Activated CD8-positive, alpha-beta T cell treated with anti-CD3 and anti-CD28 coated beads for 36 hours (primary cell): ENCODE results near the gene TRIM65. TPM values are rescaled to one million over a fixed set of nuclear protein-coding genes. Genes with fewer than 3 reads are reported as not detected.
A peak's percentile ranks its signal among the peaks of the same experiment; 100 is the strongest.

Experiments used
- ATAC-seq: fragments of 200-7000 bp; cut with Tn5 transposase; one replicate; pipeline ENCODE4 v1.10.0; 2021; ENCODE audit warnings: mild to moderate bottlenecking, moderate library complexity
- CTCF ChIA-PET: fragments of 350-600 bp; sonication (Branson Sonifier 250); formaldehyde crosslinking; loops from one replicate; lab custom pipeline; 2021; ENCODE audit warnings: antibody characterized with exemption; lab: Charles Lee
- POLR2A ChIA-PET: fragments of 350-600 bp; sonication (Branson Sonifier 250); formaldehyde crosslinking; loops from one replicate; lab custom pipeline; 2021; ENCODE audit warnings: antibody characterized with exemption; lab: Charles Lee
- DNase-seq: peaks from one replicate; pipeline ENCODE4 v3.0.0-alpha.2; 2020
- H3K27ac Mint-ChIP-seq: one replicate; pipeline ENCODE4 v1.8.0; 2021; ENCODE audit warnings: mild to moderate bottlenecking, mixed read lengths
- H3K27me3 Mint-ChIP-seq: one replicate; pipeline ENCODE4 v1.8.0; 2021; ENCODE audit warnings: mixed read lengths
- H3K36me3 Mint-ChIP-seq: one replicate; pipeline ENCODE4 v1.8.0; 2021; ENCODE audit warnings: low read depth, mixed read lengths
- H3K4me1 Mint-ChIP-seq: one replicate; pipeline ENCODE4 v1.8.0; 2021; ENCODE audit warnings: low read depth, mixed read lengths
- H3K4me3 Mint-ChIP-seq: one replicate; pipeline ENCODE4 v1.8.0; 2021; ENCODE audit warnings: mild to moderate bottlenecking, moderate library complexity, mixed read lengths
- H3K9me3 Mint-ChIP-seq: one replicate; pipeline ENCODE4 v1.8.0; 2021; ENCODE audit warnings: mixed read lengths
- CTCF ChIP-seq: fragments of 200-600 bp; IDR thresholded peaks from one replicate; pipeline ENCODE4 v1.8.0; 2022; ENCODE audit warnings: antibody characterized with exemption, mild to moderate bottlenecking
- intact Hi-C: fragments of 100-400 bp; cut with micrococcal nuclease; formaldehyde crosslinking; loops from one replicate; pipeline ENCODE4 v1.10.0; 2022
- total RNA-seq, 2 experiments: library from RNA; stranded (reverse); gene quantifications; one replicate each; pipeline ENCODE4 v1.2.3, GENCODE V29; 2021

The TRIM65 gene
- total RNA-seq, 2 experiments from 2014 or later = 37.1 to 42.2 TPM

DNA sequence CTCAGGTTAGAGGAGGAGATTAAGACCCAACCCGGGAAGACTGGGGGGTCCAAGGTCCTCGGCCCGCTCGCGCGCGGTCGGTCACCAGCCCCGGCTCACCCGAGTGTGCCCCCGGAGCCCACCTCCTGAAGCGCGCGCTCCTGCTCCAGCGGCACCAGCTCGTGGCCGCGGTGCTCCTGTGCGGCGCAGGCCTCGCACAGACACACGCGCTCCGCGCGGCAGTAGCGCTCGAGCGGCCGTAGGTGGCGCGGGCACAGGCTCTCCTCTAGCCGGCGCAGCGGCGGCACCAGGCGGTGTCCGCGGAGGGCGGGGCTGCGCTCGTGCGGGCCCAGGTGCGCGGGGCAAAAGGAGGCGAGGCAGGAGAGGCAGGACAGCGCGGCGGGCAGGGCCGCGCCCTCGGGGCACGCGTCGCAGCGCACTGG, 19.0 kb downstream of the TRIM65 start:
- intact Hi-C loops = no loop called here
- Mint-ChIP-seq H3K36me3 (peaks cover 3% of the 10 kb centered on the region), H3K9me3 (no peaks in the 10 kb centered on the region), H3K27me3 (no peaks in the 10 kb centered on the region), H3K27ac (peak overlapping the region; percentile 88), H3K4me3 (peak overlapping the region; percentile 80), H3K4me1 (peaks cover 25% of the 10 kb centered on the region)
- peak; percentile 67 for TF ChIP-seq CTCF
- ChIA-PET POLR2A (interaction anchor here (0.9 to 6.5 kb wide), 7 partner anchors 8 to 45 kb away, joined by 3 to 100 read pairs (median 6); partner anchors contain the start of genes MRPL38, TRIM65 and WBP2), CTCF (interaction anchor here (0.7 to 9.5 kb wide), 21 partner anchors 8 to 508 kb away, joined by 3 to 107 read pairs (median 4); partner anchors contain the start of genes TRIM65, UNK and WBP2)
- DNase-seq = peak; percentile 81
- ATAC-seq = peak; percentile 65

- Mint-ChIP-seq H3K4me1 (peaks cover 29% of the 10 kb centered on the region), H3K27me3 (no peaks in the 10 kb centered on the region), H3K4me3 (peak overlapping the region; percentile 80), H3K27ac (peak overlapping the region; percentile 88), H3K36me3 (peaks cover 3% of the 10 kb centered on the region), H3K9me3 (no peaks in the 10 kb centered on the region)
- peak; percentile 70 for DNase-seq
- CTCF ChIA-PET = interaction anchor here (0.7 to 9.5 kb wide), 19 partner anchors 7 to 508 kb away, joined by 3 to 107 read pairs (median 4); partner anchors contain the start of genes TRIM65 and WBP2
- TF ChIP-seq CTCF = no peak
- POLR2A ChIA-PET = interaction anchor here (0.9 to 6.5 kb wide), 6 partner anchors 8 to 44 kb away, joined by 3 to 100 read pairs (median 10); partner anchors contain the start of genes MRPL38, TRIM65 and WBP2
- intact Hi-C loops = no loop called here
- ATAC-seq = peak; percentile 15
Measured at GRCh38 chr17:75876938-75877751, 19.6 kb downstream of the TRIM65 start.

DNA sequence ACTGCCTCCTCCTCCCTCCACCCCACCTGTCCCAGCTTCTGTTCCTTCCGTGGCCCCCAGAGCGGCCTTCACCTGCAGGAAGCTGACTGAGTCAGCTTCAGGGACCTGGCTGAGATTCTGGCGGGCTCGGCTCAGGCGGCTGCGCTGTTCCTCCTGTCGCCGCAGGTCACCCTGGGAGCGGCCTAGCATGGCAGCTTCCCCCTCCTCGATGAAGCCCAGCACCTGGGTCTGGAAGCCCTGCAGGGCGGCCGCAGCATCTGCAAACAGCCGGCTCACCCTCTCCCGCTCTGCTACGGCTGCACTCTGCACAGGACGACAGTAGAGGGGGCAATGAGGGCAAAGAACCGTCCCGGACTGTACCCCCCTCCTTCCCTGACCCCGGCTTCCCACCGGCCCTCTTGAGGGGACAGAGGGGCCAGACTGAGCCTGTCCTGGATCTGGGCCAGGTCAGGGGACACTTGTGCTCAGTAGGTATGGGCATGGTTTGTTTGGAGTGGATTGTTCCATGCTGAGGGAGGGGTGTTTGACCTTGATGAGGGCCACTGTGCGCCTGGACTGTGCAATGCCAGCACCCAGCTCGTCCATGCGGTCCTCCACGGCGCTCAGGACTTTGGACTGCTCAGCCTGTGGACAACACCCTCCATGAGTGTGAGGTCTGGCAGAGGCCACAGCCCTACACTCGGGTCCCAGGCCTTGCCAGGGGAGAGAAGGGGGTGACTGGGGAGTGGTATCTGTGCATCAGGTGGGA, 20.4 kb downstream of the TRIM65 start:
- CTCF ChIA-PET = interaction anchor here (0.9 to 9.5 kb wide), 17 partner anchors 10 to 129 kb away, joined by 3 to 107 read pairs (median 4); partner anchors contain the start of genes GALK1, TRIM65 and WBP2
- no peaks in the 10 kb centered on the region for H3K27me3 Mint-ChIP-seq

GRCh38 chr17:75875940-75876189, 20.9 kb downstream of the TRIM65 start:
- no peak for TF ChIP-seq CTCF
- ATAC-seq (no peak), DNase-seq (no peak)
- H3K4me1 Mint-ChIP-seq = peaks cover 26% of the 10 kb centered on the region
- peaks cover 3% of the 10 kb centered on the region for H3K36me3 Mint-ChIP-seq
- H3K4me3 Mint-ChIP-seq = peak overlapping the region; percentile 80
- no peaks in the 10 kb centered on the region for H3K9me3 Mint-ChIP-seq
- intact Hi-C loops = no loop called here
- ChIA-PET POLR2A (interaction anchor here (0.6 to 6.5 kb wide), 12 partner anchors 11 to 393 kb away, joined by 3 to 100 read pairs (median 6); partner anchors contain the start of genes MRPL38, TRIM65 and WBP2), CTCF (interaction anchor here (0.9 to 9.5 kb wide), 13 partner anchors 10 to 130 kb away, joined by 3 to 107 read pairs (median 5); partner anchors contain the start of genes GALK1, TRIM65 and WBP2)
- peak overlapping the region; percentile 88 for H3K27ac Mint-ChIP-seq
- H3K27me3 Mint-ChIP-seq = no peaks in the 10 kb centered on the region

More for the DNA sequence above, 20.4 kb downstream of the TRIM65 start:
- Mint-ChIP-seq H3K9me3 (no peaks in the 10 kb centered on the region), H3K4me1 (peaks cover 26% of the 10 kb centered on the region), H3K27ac (peak overlapping the region; percentile 88), H3K4me3 (peak overlapping the region; percentile 80), H3K36me3 (peaks cover 3% of the 10 kb centered on the region)
- peak; percentile 88 for DNase-seq
- POLR2A ChIA-PET = interaction anchor here (0.7 to 6.5 kb wide), 11 partner anchors 12 to 393 kb away, joined by 3 to 100 read pairs (median 6); partner anchors contain the start of genes MRPL38, TRIM65 and WBP2
- peak; percentile 75 for ATAC-seq
- peak; percentile 39 for TF ChIP-seq CTCF
- intact Hi-C loops = no loop called here
